Left ventricle myocardium inferior (tissue), 1 donor: Measurements from ENCODE around the gene VMO1. TPM values are rescaled to one million over a fixed set of nuclear protein-coding genes. Genes with fewer than 3 reads are reported as not detected.

Experiments used
- DNase-seq: peaks from one replicate; pipeline ENCODE4 v3.0.0-alpha.2; 2020
- H3K27ac ChIP-seq: fragments of 200-600 bp; replicated peaks from 2 replicates; pipeline ENCODE4 v1.8.0; 2021
- H3K27me3 ChIP-seq: fragments of 200-600 bp; 2 replicates; pipeline ENCODE4 v1.8.0; 2021; ENCODE audit warnings: low read depth
- H3K36me3 ChIP-seq: fragments of 200-600 bp; 2 replicates; pipeline ENCODE4 v1.8.0; 2021
- H3K4me1 ChIP-seq: fragments of 200-600 bp; 2 replicates; pipeline ENCODE4 v1.8.0; 2021
- H3K4me3 ChIP-seq: fragments of 200-600 bp; 2 replicates; pipeline ENCODE4 v1.8.0; 2021; ENCODE audit warnings: mild to moderate bottlenecking, moderate library complexity
- H3K9me3 ChIP-seq: fragments of 200-600 bp; replicated peaks from 2 replicates; pipeline ENCODE4 v1.8.0; 2021
- CTCF ChIP-seq: fragments of 200-600 bp; IDR thresholded peaks from 2 replicates; pipeline ENCODE4 v1.8.0; 2021; ENCODE audit warnings: antibody characterized with exemption, mild to moderate bottlenecking, borderline replicate concordance
- intact Hi-C: fragments of 100-400 bp; cut with micrococcal nuclease; formaldehyde crosslinking; loops from one replicate; pipeline ENCODE4 v1.11.0; 2022
- total RNA-seq: library from RNA; stranded (reverse); fragmentation: NEBNext Ultra II Directional; extraction: Animal tissue kit (Norgen Biotek cat#: 25700); gene quantifications from one replicate; pipeline ENCODE4 v1.2.1, GENCODE V29; 2021
- donor health status: DM: no; HTN: yes; CAD: no; lungs with severe emphysema.

Gene VMO1
- total RNA-seq, 1 donor from 2014 or later: 0.63 TPM

GRCh38 chr17:4780325-4780955 is 5.7 kb downstream of the VMO1 start:
- H3K27ac ChIP-seq: no peak overlapping the region
- peaks cover 98% of the 10 kb centered on the region for H3K27me3 ChIP-seq
- peaks cover 5% of the 10 kb centered on the region for H3K4me1 ChIP-seq
- no peak for DNase-seq
- no peak overlapping the region for H3K4me3 ChIP-seq
- H3K36me3 ChIP-seq: no peaks in the 10 kb centered on the region
- intact Hi-C loops: no loop called here
- H3K9me3 ChIP-seq: no peaks in the 10 kb centered on the region
- no peak for TF ChIP-seq CTCF

DNA sequence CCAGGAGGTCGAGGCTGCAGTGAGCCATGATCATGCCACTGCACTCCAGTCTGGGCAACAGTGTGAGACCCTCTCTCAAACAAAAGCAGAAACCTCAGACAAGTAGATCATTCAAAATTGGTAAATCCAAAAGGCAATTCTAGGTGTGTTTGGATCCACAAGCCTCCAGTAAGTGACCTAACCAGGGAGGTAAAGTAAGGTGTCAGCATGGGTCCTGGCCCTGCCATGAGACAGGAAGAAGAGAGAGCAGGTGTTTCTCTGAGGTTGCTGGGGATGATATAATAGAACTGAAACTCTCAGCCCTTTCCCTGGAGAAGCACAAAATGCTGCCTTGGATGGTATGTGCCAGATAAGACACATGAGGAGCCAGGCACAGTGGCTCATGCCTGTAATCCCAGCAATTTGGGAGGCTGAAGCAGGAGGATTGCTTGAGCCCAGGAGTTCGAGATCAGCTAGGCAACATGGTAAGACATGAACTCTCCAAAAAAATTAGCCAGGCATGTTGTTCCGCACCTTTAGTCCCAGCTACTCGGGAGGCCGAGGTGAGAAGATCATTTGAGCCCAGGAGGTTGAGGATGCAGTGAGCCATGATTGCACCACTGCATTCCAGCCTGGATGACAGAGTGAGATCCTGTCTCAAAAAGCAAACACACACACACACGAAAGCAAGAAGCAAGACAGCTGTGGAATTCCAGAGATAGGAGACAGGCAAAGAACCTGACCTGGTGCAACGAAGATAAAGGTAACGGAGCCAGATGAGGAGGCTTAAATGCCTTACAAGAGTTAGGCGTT is 8.0 kb downstream of the VMO1 start:
- intact Hi-C loops: no loop called here
- Histone ChIP-seq H3K9me3 (no peaks in the 10 kb centered on the region), H3K27ac (no peak overlapping the region), H3K36me3 (no peaks in the 10 kb centered on the region), H3K27me3 (peaks cover 92% of the 10 kb centered on the region), H3K4me3 (no peak overlapping the region), H3K4me1 (no peaks in the 10 kb centered on the region)
- TF ChIP-seq CTCF: no peak
- DNase-seq: no peak

DNA sequence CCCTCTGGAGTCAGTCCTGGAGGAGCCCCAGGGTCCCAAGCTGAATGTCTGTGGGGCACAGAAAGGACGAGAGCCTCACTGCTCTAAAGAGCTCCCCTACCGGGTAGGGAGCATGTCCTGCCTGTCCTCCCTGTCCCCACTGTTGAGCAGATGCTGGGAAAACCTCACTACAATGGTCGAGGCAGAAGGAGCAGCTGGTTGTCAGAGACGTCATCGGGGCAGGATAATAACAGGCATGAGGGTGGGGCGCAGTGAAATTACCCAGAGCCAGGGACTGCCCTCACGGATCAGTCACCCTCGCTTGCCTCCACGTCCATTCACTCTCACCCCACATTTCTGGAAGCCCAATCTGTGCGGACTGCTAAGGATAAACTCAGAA is 13.9 kb downstream of the VMO1 start:
- no peak for DNase-seq
- H3K4me3 ChIP-seq: no peak overlapping the region
- intact Hi-C loops: no loop called here
- no peak overlapping the region for H3K27ac ChIP-seq
- H3K36me3 ChIP-seq: no peaks in the 10 kb centered on the region
- no peaks in the 10 kb centered on the region for H3K4me1 ChIP-seq
- no peaks in the 10 kb centered on the region for H3K9me3 ChIP-seq
- no peak for TF ChIP-seq CTCF
- H3K27me3 ChIP-seq: peaks cover 60% of the 10 kb centered on the region

- intact Hi-C loops: no loop called here
These were observed 14.5 kb downstream of the VMO1 start, which contains the start of gene TM4SF5 for GRCh38 chr17:4771519-4772234. Gene TM4SF5, plus strand, starts transcription at chr17:4771886. Its CDS starts 37 bp downstream, at chr17:4771923.

More at GRCh38 chr17:4771519-4772234, 14.5 kb downstream of the VMO1 start, which contains the start of gene TM4SF5:
- H3K36me3 ChIP-seq: no peaks in the 10 kb centered on the region
- DNase-seq: no peak
- peaks cover 55% of the 10 kb centered on the region for H3K27me3 ChIP-seq
- H3K4me1 ChIP-seq: no peaks in the 10 kb centered on the region
- no peak for TF ChIP-seq CTCF
- no peak within 1 kb of the TSS for H3K4me3 ChIP-seq
- no peak within 1 kb of the TSS for H3K27ac ChIP-seq
- H3K9me3 ChIP-seq: no peaks in the 10 kb centered on the region
